Astrocyte of the hippocampus (primary cell): ENCODE results near the gene TMEM53.

Experiments
- DNase-seq: peaks from one replicate; pipeline ENCODE4 v3.0.0; 2011; ENCODE audit warnings: low read depth, low spot score

TMEM53 gene

GRCh38 chr1:44698138-44698537, 23.9 kb upstream of the TMEM53 start:
- no peak for DNase-seq

- DNase-seq = no peak
Measured at GRCh38 chr1:44696789-44697345, 22.6 kb upstream of the TMEM53 start.

GRCh38 chr1:44696101-44696500, 21.8 kb upstream of the TMEM53 start:
- no peak for DNase-seq

GRCh38 chr1:44695671-44696070, 21.4 kb upstream of the TMEM53 start:
- no peak for DNase-seq

GRCh38 chr1:44694863-44695478, 20.7 kb upstream of the TMEM53 start:
- no peak for DNase-seq

GRCh38 chr1:44693900-44694299, 19.6 kb upstream of the TMEM53 start:
- no peak for DNase-seq

- no peak for DNase-seq
Measured at GRCh38 chr1:44693159-44693558, 18.9 kb upstream of the TMEM53 start.

- no peak for DNase-seq
Measured at GRCh38 chr1:44689447-44689765, 15.1 kb upstream of the TMEM53 start.

GRCh38 chr1:44688760-44689446, 14.6 kb upstream of the TMEM53 start:
- DNase-seq = no peak

GRCh38 chr1:44685881-44686280, 11.6 kb upstream of the TMEM53 start:
- DNase-seq = no peak

- DNase-seq = no peak
Measured at GRCh38 chr1:44685218-44685617, 10.9 kb upstream of the TMEM53 start.

GRCh38 chr1:44684525-44684924, 10.2 kb upstream of the TMEM53 start:
- no peak for DNase-seq

GRCh38 chr1:44682883-44683265, 8.6 kb upstream of the TMEM53 start:
- no peak for DNase-seq

GRCh38 chr1:44681905-44682882, 7.9 kb upstream of the TMEM53 start:
- DNase-seq = no peak

- DNase-seq = no peak
Measured at GRCh38 chr1:44679468-44679867, 5.2 kb upstream of the TMEM53 start.

GRCh38 chr1:44678626-44679025, 4.3 kb upstream of the TMEM53 start:
- DNase-seq = no peak

- DNase-seq = no peak
Measured at GRCh38 chr1:44678120-44678519, 3.8 kb upstream of the TMEM53 start.

GRCh38 chr1:44677201-44677766, 3.0 kb upstream of the TMEM53 start:
- peak; percentile 50 for DNase-seq

- DNase-seq = no peak
Measured at GRCh38 chr1:44676484-44677200, 2.4 kb upstream of the TMEM53 start.

GRCh38 chr1:44675186-44675585, 905 bp upstream of the TMEM53 start:
- no peak for DNase-seq

- no peak for DNase-seq
Measured at GRCh38 chr1:44673675-44674112, 587 bp downstream of the TMEM53 start.
